Posterior vena cava (tissue), 2 donors: Measurements from ENCODE around the gene ZSCAN30. TPM values are rescaled to one million over a fixed set of nuclear protein-coding genes. Genes with fewer than 3 reads are reported as not detected.
A peak's percentile ranks its signal among the peaks of the same experiment; 100 is the strongest.

Source experiments
- DNase-seq: peaks from one replicate; pipeline ENCODE4 v3.0.0-alpha.2; 2020; ENCODE audit warnings: low spot score
- intact Hi-C, 2 donors: fragments of 100-400 bp; cut with DNase I; formaldehyde crosslinking; loops; one replicate each; pipeline versions ENCODE4 v1.14.1 to v1.14.2; 2022 to 2023
- long read RNA-seq, 2 donors: library from polyadenylated mRNA; unstranded; transcript quantifications; one replicate each; pipeline ENCODE4 v2.0.0, GENCODE V29; 2020 to 2021
- total RNA-seq, 2 donors: library from RNA; stranded (reverse); fragmentation: NEBNext Ultra II Directional; extraction: Animal tissue kit (Norgen Biotek cat#: 25700); gene quantifications; one replicate each; pipeline ENCODE4 v1.2.1, GENCODE V29; 2021
- donor health status: DM: yes; HTN: yes; CAD: no.
- donor health status: DM: yes; HTN: yes; CAD: no.

Gene ZSCAN30
- total RNA-seq: 10 to 100 TPM; 12.8 to 14.9 TPM
- long read RNA-seq, donor 1, partial matches to known transcripts: 1 of 4 reads
- long read RNA-seq, donor 1, other reads (novel, unspliced or antisense): 3 of 4 reads
- long read RNA-seq, donor 2, partial matches to known transcripts: 1 of 8 reads
- long read RNA-seq, donor 2, other reads (novel, unspliced or antisense): 7 of 8 reads

DNA sequence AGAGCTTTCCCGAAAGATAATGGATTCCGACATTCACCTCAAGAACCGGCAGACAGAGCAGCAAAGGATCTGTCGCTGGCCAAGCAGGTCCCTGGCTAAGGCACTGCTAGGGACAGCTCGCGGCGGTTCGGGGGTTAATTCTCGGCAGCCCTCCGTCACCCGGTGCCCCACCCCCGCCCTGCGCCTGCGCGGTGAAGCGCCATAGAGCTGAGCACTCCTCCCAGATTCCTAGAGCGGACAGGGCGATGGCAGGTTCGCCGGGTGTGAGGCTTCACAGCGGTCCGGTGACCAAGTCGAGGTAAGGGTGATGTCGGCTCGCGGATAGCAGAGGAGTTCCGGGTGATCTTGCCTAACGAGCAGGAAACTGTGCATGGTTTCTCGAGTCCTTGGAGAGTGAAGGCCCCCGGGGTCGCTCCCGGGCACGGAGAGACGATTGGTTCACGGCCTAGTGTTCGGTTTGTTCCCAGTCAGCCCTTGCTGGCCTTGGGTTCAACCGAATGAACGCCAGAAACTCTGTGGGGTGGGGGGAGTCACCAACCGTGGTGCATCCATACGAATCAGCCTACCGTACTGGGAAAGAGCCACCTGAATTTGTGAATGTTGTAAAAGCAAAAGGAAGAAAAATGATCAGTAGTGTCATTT, at the start of gene ZSCAN30:
Gene ZSCAN30 (minus strand): TSS at position 136 of the 642 bp plus-strand sequence. CDS start 25,877 bp downstream, outside the sequence.
- intact Hi-C loops: no loop called here
- peak; percentile 98 for DNase-seq

DNA sequence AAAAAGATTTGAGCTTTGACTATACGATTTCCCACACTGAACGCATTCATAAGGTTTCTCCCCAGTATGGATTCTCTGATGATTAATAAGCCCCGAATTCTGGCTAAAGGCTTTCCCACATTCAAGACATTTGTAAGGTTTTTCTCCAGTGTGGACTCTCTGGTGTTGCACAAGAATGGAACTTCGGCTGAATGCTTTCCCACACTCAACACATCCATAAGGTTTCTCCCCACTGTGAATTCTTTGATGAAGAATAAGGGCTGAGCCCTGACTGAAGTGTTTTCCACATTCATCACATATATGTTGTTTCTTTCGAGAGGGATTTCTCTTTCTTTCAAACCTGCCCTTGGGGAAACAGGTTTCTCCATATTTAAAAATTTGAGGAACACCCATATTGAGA, 47.3 kb upstream of the ZSCAN30 start:
- no peak for DNase-seq

DNA sequence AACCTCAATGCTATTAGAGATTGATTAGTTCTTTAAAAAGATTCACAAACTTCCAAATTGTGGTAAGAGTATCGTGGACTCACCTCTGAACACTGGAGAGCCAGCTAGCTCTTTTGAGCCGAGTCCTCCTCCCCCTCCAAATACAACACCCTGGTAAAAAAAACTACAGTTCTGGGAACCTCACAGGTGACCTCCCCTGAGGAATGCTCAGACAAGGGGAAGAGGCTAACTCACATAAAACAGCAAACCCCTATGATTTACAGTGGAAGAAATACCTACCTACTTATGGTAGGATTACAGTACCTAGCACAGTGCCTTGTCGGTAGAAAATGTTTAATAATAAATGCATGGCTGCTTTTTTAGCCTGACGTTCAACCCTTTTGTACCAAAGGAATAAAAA, 45.8 kb upstream of the ZSCAN30 start:
- intact Hi-C loops: no loop called here

More for the DNA sequence above, 47.3 kb upstream of the ZSCAN30 start:
- intact Hi-C loops: no loop called here

DNA sequence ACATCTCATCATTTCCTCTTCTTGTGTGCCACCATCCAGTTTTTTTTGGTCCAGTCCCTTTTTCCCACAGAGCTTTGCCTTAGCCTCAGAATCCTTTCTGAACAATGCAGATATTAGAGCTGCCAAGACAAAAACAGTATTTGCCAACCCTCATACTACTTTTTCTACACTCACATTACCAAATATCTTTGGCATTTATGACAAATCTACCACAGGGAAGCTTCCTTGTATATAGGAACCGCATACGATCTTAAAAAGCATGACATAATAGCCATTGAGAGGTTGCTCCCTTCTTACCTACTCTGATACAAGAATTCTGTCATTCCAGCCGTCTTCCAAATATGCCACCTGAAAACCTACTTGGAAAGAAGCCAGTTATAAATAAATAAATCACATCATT, 44.8 kb upstream of the ZSCAN30 start:
- DNase-seq: no peak
- intact Hi-C loops: no loop called here

More for the DNA sequence above, 45.8 kb upstream of the ZSCAN30 start:
- no peak for DNase-seq

DNA sequence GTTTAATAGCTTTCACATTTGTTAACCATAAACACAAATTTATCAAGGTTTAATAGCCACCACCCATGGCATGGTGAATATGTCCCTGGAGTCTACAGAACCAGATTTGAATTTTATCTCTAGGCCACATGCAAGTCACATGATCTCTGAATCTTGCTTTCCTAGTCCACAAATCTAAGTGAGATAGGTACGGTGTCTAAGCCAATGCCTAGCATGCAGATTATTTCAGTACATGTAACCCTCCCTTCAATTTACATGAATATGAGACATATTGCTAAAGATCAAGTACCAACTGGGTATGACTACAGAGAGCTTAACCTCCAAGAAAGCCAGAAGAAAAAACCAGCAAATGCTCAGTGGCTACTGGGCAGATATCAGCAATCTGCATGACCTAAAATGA, 44.2 kb upstream of the ZSCAN30 start:
- intact Hi-C loops: no loop called here
- DNase-seq: no peak

DNA sequence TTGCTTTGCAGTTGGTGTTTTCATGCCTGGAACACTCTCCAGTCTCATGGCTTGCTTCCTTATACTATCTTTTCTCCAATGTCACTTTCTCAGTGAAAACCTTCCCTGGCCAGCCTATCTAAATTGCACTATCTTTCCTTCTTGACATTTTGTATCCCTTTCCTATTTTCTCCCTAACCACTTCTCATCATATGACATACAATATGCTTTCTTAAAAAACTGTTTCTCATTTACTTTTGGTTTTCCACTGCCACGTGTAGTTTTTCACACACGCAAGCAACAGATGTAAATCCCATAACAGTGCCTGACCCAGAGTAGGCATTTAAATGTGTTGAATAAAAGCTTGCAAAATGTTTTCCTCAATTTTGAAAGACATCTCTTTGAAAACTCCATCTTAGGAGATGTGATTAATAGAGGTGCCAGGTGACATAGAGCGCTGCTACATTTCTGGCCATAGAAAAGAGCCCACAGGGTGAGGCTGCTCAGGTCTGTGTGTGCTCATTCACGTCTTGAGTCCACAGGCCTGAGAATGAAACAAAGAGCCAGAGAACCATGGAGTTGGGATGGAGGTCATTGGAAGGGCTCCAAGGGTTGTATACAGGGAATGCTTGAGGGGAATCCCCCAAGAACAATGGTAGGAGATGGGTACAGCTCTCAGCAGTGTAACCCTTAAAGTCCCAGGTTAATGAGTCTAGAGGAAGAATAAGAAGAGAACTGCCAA, 41.5 kb upstream of the ZSCAN30 start:
- intact Hi-C loops: no loop called here
- no peak for DNase-seq

DNA sequence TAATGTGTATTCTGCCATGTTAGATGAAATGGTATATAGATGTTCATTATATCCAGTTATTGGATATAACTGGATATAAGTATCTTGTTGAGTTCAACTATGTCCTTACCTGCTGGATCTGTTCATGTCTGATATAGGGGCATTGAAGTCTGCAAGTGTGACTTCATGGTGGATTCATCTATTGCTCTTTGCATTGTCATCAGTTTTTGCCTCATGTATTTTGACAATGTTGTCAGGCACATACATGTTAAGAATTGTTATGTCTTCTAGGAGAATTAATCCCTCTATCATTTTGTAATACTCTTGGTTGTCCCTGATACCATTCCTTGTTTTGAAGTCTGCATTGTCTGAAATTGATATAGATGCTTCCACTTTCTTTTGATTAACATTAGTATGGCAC, 38.8 kb upstream of the ZSCAN30 start:
- intact Hi-C loops: no loop called here
- no peak for DNase-seq

DNA sequence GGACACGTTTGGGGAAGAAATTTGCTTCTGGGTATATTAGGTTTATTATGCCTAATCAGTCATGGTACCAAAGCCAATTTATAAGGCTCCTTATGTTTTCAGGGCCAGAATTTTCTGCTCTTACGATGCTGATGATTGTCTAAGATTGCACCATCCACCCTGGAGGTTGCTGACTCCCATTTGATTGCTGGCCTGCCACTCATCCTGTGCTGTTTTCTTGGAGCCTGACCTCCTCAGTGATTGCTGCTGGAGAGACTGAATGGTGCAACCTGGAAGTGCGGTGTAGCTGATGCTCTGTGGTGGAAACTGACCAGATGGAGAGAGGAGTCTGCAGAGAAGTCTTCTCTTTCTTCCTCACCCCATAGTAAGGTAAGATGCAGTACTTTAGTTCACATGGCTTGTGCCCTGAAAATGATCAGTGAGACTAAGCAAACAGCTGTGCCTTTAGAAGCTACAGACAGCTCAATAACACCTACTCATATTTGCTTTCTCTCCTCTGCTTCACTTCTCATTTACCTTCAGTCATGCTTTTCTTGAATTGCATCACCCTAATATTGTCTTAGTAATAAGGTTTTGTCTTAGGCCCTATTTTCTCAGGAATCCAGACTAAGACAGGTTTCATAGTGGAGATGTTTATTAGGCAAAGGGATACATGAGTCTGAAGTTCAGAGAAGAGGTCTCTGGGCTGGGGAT, 36.8 kb upstream of the ZSCAN30 start:
- no peak for DNase-seq
- intact Hi-C loops: no loop called here

DNA sequence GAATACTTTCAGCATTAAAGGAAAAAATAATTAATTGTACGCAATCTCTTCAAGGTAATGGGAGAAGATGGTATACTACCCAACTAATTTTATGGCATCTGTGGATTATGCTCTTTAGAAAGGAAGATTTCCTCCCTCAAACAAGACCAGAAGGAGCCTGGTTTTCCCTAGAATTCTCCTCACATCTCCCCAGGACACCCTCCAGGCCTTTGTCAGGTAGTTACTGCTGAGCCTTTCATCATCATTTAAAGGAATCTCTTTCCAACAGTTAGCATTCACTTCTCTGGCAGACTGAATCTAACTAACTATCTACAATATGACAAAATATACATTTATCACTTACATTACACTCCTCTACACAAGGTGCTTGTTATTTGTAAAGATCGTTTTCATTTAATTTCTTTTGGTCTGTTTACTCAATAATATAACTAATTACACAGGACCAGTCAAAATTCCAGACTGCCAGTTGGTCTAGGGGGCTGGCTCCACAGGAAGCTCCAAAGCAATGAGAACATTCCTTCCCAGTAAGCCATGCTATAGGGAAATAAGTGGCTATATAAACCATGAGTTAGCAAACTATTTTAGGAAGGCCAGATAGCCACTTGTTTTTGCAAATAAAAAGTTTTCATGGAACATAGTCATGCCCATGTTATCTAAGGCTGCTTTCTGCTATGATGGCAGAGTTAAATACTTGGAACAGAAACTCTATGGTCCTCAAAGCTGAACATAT, 35.1 kb upstream of the ZSCAN30 start:
- intact Hi-C loops: no loop called here
- no peak for DNase-seq

DNA sequence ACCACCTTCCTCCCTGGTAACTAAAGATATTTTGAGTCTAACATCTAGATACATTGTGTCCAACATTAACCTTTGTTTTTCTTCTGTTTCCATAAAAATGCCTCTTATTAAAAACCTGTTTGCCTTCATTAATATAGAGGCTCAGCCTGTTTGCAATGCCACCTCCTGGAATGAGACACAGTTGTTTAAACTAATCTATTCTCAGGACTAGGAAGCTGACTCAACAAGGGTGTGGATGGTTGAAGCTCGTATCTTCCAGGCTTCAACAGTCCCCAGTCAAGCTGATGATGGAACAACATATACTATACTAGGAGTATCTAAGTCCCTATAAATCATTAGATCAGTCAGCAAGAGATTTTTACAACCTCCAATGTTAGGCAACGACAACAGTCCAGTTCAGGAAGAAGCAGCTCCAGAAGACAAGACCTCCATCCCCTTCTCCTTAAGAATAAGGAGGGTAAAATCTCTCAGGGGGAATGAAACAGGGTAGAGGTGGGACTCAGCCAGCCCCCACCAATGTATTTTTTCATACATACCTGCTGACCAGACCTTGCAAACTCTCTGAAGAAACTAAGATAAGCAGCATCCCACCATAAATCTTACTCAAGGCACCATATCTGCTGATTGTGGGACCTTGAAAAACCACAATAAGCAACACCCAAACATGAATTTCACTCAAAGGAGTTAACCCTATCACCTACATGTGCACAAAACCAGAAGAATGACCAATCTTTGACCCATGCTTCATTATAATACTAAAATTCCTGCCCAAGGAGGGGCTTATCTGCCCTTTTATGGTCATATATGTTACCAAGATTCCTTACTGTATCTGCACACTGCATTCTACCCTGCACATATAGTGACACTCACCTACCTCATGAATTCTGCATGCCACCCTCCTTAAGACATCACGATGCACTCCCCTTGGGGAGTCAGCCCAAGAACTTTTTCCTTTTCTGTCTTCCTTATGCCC, 32.7 kb upstream of the ZSCAN30 start:
- DNase-seq: no peak
- intact Hi-C loops: no loop called here

DNA sequence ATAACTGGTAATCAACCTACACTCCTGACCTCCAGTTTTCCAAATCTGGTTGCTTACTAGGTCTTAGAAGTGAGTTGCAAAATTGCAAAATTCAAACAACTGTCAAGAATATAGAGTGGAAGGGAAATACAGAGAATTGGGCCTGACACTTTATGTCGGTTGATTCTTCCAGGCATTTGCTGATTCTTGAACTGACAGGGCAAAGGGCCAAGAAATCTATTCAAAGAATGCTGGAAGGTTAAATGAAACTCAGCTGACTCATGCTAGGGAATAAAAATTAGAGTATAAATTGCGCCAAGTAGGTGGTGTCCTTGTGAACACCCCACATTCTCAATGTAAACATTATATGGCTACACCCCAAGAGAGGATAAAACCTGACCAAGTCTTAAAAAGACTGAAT, 21.5 kb upstream of the ZSCAN30 start:
- intact Hi-C loops: no loop called here
- DNase-seq: no peak

DNA sequence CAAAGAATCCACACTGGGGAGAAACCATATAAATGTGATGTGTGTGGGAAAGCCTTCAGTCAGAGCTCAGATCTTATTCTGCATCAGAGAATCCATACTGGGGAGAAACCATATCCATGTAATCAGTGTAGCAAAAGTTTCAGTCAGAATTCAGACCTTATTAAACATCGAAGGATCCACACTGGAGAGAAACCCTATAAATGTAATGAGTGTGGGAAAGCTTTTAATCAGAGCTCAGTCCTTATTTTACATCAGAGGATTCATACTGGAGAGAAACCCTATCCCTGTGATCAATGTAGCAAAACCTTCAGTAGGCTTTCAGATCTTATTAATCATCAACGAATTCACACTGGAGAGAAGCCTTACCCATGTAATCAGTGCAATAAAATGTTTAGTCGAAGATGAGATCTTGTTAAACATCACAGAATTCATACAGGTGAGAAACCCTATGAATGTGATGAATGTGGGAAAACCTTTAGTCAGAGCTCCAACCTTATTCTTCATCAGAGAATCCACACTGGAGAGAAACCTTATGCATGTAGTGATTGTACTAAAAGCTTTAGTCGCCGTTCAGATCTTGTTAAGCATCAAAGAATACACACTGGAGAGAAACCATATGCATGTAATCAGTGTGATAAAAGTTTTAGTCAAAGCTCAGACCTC, 16.7 kb upstream of the ZSCAN30 start:
- DNase-seq: no peak
- intact Hi-C loops: loop anchor here in 1 of 2 donors (1.0 kb wide), 1 partner anchor 38 kb away; no protein-coding TSS in a partner anchor

DNA sequence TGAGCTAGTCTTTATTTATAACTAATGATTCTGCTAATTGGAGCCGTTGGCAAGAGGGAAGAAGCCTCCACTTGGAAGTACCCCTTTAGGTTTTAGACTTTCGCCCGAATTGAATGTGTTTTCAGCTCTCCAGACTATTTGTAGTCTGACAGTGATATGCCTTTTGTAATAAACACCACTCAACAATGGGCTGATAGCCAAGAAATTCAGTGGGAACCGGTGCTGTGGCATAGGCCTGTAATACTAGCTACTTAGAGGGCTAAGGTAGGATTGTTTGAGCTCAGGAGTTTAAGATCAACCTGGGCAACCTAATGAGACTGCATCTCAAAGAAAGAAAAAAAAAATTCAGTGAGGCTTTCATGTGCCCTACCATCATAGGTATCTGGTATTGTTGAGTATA, 13.6 kb upstream of the ZSCAN30 start:
- intact Hi-C loops: loop anchor here in 1 of 2 donors (5.0 kb wide), 1 partner anchor 1494 kb away; no protein-coding TSS in a partner anchor
- no peak for DNase-seq

DNA sequence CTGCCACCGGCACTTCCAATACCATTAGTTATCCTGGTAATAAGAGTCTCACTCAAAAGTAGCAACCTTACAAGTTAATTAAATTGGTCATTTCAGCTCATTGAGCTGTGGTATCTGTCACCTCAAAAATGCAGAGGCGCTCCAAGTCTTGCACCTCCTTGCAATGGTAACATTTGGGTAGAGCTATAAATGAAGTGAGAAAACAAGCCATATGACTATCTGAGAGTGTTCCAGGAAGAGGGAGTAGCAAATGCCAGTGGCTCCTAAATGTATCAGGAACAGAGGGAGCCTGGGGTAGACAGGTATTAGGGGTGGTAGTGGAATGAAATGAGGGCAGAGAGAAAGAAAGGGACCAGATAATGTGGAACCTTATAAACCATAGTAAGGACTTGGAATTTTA, 6.0 kb upstream of the ZSCAN30 start:
- intact Hi-C loops: no loop called here
- no peak for DNase-seq

DNA sequence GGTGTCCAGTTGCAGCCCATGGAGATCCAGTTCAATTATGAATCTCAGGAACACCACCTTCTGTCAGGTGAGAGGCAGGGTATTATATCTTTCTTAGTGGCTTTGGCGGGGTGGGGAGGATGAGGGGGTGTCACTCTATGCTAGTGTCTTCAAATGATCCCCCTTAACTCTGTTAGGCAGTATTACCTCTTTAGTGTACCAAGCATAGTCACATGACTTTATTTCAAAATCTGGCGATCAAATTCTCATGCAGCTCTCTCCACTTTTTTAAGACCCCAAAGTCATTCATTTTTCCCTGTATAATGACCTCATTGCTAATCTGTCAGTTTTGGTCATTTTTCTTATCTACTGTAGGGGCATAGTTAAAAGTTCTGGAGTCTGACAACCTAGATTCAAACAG, 1.1 kb upstream of the ZSCAN30 start:
- intact Hi-C loops: no loop called here

DNA sequence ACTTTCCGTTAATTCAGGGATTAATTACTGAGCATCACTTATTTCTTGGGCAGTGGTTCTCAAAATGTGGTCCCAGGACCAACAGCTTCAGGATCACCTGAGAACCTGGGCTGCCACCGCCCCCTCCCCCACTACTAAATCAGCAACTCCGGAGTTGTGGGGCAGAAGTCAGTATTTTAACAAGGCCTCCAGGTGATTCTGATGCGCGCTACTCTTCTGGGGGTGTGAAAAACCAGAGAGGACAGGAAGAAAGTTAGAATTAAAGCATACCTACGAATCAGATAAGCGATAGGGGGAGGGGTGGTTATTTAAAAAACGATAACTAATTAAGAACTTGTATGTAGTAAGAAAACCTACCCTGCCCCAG, 319 bp downstream of the ZSCAN30 start:
- DNase-seq: no peak
- intact Hi-C loops: no loop called here

More for the DNA sequence above, 1.1 kb upstream of the ZSCAN30 start:
- DNase-seq: no peak

DNA sequence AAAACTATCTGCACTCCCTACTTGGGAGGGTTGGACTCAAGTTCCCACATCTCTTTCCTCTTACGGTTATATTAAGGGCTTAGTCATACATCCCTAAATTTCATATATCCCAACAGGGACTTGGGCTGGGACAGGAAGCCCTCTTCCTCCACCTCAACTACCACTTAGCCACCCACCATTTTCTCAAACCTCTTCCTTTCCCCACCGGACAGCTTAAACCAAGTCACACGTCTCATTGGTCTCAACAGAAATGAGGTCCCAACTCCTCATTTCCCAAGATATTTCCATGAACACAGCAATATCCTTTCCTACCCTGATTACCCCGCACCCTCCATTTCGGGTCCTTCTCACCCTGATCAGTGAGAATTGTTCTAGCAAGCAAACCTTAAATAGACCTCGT, 736 bp downstream of the ZSCAN30 start:
- intact Hi-C loops: no loop called here
- no peak for DNase-seq

DNA sequence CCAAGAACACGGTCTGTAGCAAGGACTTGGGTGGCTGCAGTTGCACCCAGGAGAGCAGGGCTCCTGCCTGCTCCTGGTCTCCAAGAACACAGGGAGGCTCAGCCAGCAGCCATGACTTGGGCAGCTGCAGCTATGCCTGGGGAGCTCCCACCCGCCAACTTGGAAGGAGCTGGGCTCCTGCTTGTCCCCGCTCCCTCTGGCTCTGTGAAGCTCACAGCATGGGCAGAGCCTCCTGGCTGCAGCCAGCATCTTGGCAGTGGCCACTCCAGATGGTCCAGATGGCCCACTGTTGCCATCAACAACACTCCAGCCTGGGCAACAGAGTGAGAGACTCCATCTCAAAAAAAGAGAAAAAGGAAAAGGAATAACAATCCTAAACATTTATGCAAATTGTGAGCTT, 5.2 kb downstream of the ZSCAN30 start:
- DNase-seq: no peak
- intact Hi-C loops: no loop called here
